Keratinocyte (primary cell): ENCODE measurements around the gene SHPK.

Source experiments
- EZH2 ChIP-seq: IDR thresholded peaks from one replicate; pipeline ENCODE4 v1.6.1; 2012; ENCODE audit warnings: inconsistent platforms, mild to moderate bottlenecking, low read length, moderate library complexity
- TF ChIP-seq, protein P1 (sequence below), 3 experiments: IDR thresholded peaks in 1 of 3; conservative IDR thresholded peaks in 1 of 3; optimal IDR thresholded peaks in 1 of 3; 2 replicates in 2 of 3; 3 replicates in 1 of 3; pipeline versions ENCODE3 to v1.5.1; 2011; ENCODE audit warnings: low read length in 3 of 3, mild to moderate bottlenecking in 3 of 3, moderate library complexity in 2 of 3, control low read depth in 1 of 3, inconsistent platforms in 1 of 3; ENCODE audit not compliant: insufficient read depth in 2 of 3; ENCODE audit errors: extremely low read depth in 1 of 3

- TF ChIP-seq, protein P1, sequence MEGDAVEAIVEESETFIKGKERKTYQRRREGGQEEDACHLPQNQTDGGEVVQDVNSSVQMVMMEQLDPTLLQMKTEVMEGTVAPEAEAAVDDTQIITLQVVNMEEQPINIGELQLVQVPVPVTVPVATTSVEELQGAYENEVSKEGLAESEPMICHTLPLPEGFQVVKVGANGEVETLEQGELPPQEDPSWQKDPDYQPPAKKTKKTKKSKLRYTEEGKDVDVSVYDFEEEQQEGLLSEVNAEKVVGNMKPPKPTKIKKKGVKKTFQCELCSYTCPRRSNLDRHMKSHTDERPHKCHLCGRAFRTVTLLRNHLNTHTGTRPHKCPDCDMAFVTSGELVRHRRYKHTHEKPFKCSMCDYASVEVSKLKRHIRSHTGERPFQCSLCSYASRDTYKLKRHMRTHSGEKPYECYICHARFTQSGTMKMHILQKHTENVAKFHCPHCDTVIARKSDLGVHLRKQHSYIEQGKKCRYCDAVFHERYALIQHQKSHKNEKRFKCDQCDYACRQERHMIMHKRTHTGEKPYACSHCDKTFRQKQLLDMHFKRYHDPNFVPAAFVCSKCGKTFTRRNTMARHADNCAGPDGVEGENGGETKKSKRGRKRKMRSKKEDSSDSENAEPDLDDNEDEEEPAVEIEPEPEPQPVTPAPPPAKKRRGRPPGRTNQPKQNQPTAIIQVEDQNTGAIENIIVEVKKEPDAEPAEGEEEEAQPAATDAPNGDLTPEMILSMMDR (optimal IDR thresholded peaks at IDR 0.05 in 1 of 3, IDR thresholded peaks at IDR 0.05 in 1 of 3, conservative IDR thresholded peaks at IDR 0.05 in 1 of 3; ENCODE audit: extremely low read depth in 1 of 3, insufficient read depth in 2 of 3, low read length in 3 of 3): no peak
- no peak for TF ChIP-seq EZH2
These were observed 45.0 kb upstream of the SHPK start for GRCh38 chr17:3681057-3681456.
